Liver (tissue), 9 donors: Measurements from ENCODE around the gene ZFAND3. TPM values are rescaled to one million over a fixed set of nuclear protein-coding genes. Genes with fewer than 3 reads are reported as not detected.

Source experiments
- DNase-seq: peaks from one replicate; pipeline ENCODE4 v3.0.0-alpha.2; 2017; ENCODE audit warnings: low spot score
- H3K27ac ChIP-seq, 2 donors: one replicate each; pipeline ENCODE4 v1.7.0; 2013; ENCODE audit warnings: inconsistent platforms in 2 of 2, low read length in 2 of 2, control low read depth in 1 of 2, low read depth in 1 of 2, mild to moderate bottlenecking in 1 of 2
- H3K27me3 ChIP-seq, 4 donors: one replicate each; pipeline versions ENCODE4 v1.6.1 to v1.7.0; 2013; ENCODE audit warnings: low read length in 3 of 4, inconsistent platforms in 1 of 4, mild to moderate bottlenecking in 1 of 4, moderate library complexity in 1 of 4; ENCODE audit not compliant: control insufficient read depth in 4 of 4, insufficient read depth in 4 of 4
- H3K36me3 ChIP-seq, 4 donors: one replicate each; pipeline versions ENCODE4 v1.6.1 to v1.7.0; 2013; ENCODE audit warnings: low read length in 3 of 4, mild to moderate bottlenecking in 3 of 4, low read depth in 1 of 4, moderate library complexity in 1 of 4; ENCODE audit not compliant: control insufficient read depth in 4 of 4, insufficient read depth in 3 of 4
- H3K4me1 ChIP-seq, 4 donors: one replicate each; pipeline versions ENCODE4 v1.6.1 to v1.7.0; 2013; ENCODE audit warnings: low read length in 3 of 4, mild to moderate bottlenecking in 3 of 4, moderate library complexity in 1 of 4; ENCODE audit not compliant: control insufficient read depth in 4 of 4, insufficient read depth in 4 of 4
- H3K4me3 ChIP-seq, 3 donors: one replicate each; pipeline versions ENCODE4 v1.6.1 to v1.7.0; 2013; ENCODE audit warnings: low read length in 3 of 3, control low read depth in 1 of 3, low read depth in 1 of 3, mild to moderate bottlenecking in 1 of 3
- H3K9ac ChIP-seq, 2 donors: one replicate each; pipeline ENCODE4 v1.7.0; 2013; ENCODE audit warnings: low read length in 2 of 2, mild to moderate bottlenecking in 2 of 2, moderate library complexity in 2 of 2, control low read depth in 1 of 2, low read depth in 1 of 2
- H3K9me3 ChIP-seq, 4 donors: one replicate each; pipeline versions ENCODE4 v1.6.1 to v1.7.0; 2013; ENCODE audit warnings: low read length in 3 of 4; ENCODE audit not compliant: control insufficient read depth in 4 of 4
- EGR1 ChIP-seq, 2 donors: IDR thresholded peaks; 2 replicates each; pipeline ENCODE4 v1.6.1; 2016 to 2018; ENCODE audit warnings: antibody characterized with exemption in 2 of 2, low read depth in 2 of 2
- FOXA1 ChIP-seq: IDR thresholded peaks from 2 replicates; pipeline ENCODE4 v1.6.1; 2016; ENCODE audit warnings: antibody characterized with exemption
- FOXA2 ChIP-seq: IDR thresholded peaks from 2 replicates; pipeline ENCODE4 v1.6.1; 2016; ENCODE audit warnings: antibody characterized with exemption
- GABPA ChIP-seq, 2 donors: IDR thresholded peaks in 1 of 2; conservative IDR thresholded peaks in 1 of 2; 2 replicates each; pipeline ENCODE4 v1.6.1; 2016; ENCODE audit warnings: antibody characterized with exemption in 2 of 2, mild to moderate bottlenecking in 1 of 2, moderate library complexity in 1 of 2
- HNF4A ChIP-seq, 2 donors: conservative IDR thresholded peaks; 2 replicates each; pipeline ENCODE4 v1.6.1; 2016; ENCODE audit warnings: antibody characterized with exemption in 2 of 2, mild to moderate bottlenecking in 2 of 2
- HNF4G ChIP-seq: IDR thresholded peaks from 2 replicates; pipeline ENCODE4 v1.6.1; 2016; ENCODE audit warnings: antibody characterized with exemption
- JUND ChIP-seq, 2 donors: IDR thresholded peaks; 2 replicates each; pipeline ENCODE4 v1.6.1; 2016; ENCODE audit warnings: antibody characterized with exemption in 2 of 2
- RAD21 ChIP-seq, 2 donors: IDR thresholded peaks; 2 replicates each; pipeline ENCODE4 v1.6.1; 2016; ENCODE audit warnings: antibody characterized with exemption in 2 of 2, mild to moderate bottlenecking in 2 of 2
- RXRA ChIP-seq, 2 donors: IDR thresholded peaks; 2 replicates each; pipeline ENCODE4 v1.6.1; 2017 to 2018; ENCODE audit warnings: antibody characterized with exemption in 2 of 2, mild to moderate bottlenecking in 1 of 2
- SP1 ChIP-seq: IDR thresholded peaks from 2 replicates; pipeline ENCODE4 v1.6.1; 2018; ENCODE audit warnings: antibody characterized with exemption, mild to moderate bottlenecking
- YY1 ChIP-seq: IDR thresholded peaks from 2 replicates; pipeline ENCODE4 v1.6.1; 2016; ENCODE audit warnings: antibody characterized with exemption, mild to moderate bottlenecking
- WGBS: extraction: QIAGEN DNeasy Blood & Tissue Kit; methylation state at CpG from one replicate; pipeline ENCODE4 v1.1.7; 2013; 5-methylcytosine and 5-hydroxymethylcytosine counted together
- polyA plus RNA-seq, 2 donors: library from polyadenylated mRNA; stranded (reverse) in 1 of 2; unstranded in 1 of 2; fragments of 200-250 nt in 1 of 2; fragments of >200 nt in 1 of 2; fragmentation: Nextera tagmentation in 1 of 2; extraction: Ambion mirVana in 1 of 2; gene quantifications; one replicate each; pipeline versions ENCODE4 v1.2.1 to v1.2.3, GENCODE V29; 2013 to 2015
- total RNA-seq, 2 donors: library from RNA; depleted of rRNA; stranded (reverse); fragments of >200 nt; gene quantifications; one replicate each; pipeline ENCODE4 v1.2.3, GENCODE V29; 2014
- TF ChIP-seq, protein P1 (sequence below): IDR thresholded peaks from 2 replicates; pipeline ENCODE4 v1.6.1; 2016; ENCODE audit warnings: antibody characterized with exemption
- TF ChIP-seq, protein P2 (sequence below): IDR thresholded peaks from 2 replicates; pipeline ENCODE4 v1.6.1; 2016; ENCODE audit warnings: antibody characterized with exemption
- TF ChIP-seq, protein P3 (sequence below): fragments of 150-350 bp; IDR thresholded peaks from 2 replicates; pipeline ENCODE4 v1.5.1; 2017; ENCODE audit warnings: improper control_type of control experiment, low read depth, low read length; ENCODE audit not compliant: missing input control
- TF ChIP-seq, protein P4 (sequence below): IDR thresholded peaks from 2 replicates; pipeline ENCODE4 v1.6.1; 2016; ENCODE audit warnings: antibody characterized with exemption, mild to moderate bottlenecking
- donor health status: healthy.
- donor health status: healthy.
- donor health status: healthy.
- donor health status: healthy.
- donor health status: healthy.

Gene ZFAND3
- total and polyA plus RNA-seq, 4 donors, result 7.7 to 37.5 (median 23.1) TPM

DNA sequence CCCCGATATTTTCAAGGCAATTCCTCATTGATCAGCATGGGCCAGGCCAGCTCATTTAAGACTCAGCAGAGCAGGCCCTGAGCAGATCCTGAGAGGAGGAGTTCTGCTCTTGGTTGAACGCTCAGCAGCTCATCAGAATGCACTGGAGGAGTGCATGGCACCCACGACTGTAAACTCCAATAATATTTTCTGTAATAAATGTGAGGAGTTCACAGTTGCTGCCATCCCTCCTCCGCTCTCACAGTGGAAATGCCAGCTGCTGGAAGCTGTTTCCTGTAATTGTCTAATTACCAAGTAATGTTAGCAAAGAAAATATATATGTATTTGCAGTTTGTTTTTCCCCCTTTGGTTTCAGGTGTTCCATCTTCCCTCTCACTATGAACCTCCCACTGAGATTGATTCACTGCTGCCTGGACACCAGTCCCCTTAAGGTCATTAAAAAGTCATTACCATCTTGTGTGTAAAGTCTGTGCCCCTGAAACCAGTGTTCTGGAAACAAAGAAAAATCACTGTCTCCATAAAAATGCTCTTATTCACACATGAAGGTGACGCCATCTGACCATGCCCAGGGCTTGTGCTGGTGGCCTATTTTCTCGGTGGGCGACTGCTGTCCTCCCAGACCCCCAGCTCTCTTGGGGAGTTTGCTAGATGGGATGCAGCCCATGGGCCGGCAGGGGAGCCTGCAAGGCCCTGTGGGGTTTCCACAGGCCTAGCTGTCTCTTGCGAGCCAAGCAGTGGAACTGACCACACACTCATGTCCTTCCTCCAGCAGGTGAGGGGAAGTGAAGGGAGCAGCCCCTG is 374.2 kb downstream of the ZFAND3 start:
- Histone ChIP-seq H3K9me3 (no peaks in the 10 kb centered on the region), H3K27me3 (no peaks in the 10 kb centered on the region), H3K4me1 (no peaks in the 10 kb centered on the region), H3K27ac (no peak overlapping the region), H3K4me3 (no peak overlapping the region), H3K36me3 (no peaks in the 10 kb centered on the region), H3K9ac (no peak overlapping the region)
- TF ChIP-seq FOXA1, result no peak
- TF ChIP-seq EGR1 (IDR thresholded peaks at IDR 0.05; ENCODE audit: low read depth in 2 of 2), result no peak
- TF ChIP-seq HNF4A (conservative IDR thresholded peaks at IDR 0.05), result no peak
- TF ChIP-seq, protein P1, sequence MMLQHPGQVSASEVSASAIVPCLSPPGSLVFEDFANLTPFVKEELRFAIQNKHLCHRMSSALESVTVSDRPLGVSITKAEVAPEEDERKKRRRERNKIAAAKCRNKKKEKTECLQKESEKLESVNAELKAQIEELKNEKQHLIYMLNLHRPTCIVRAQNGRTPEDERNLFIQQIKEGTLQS, result no peak
- no peak for TF ChIP-seq RAD21 (IDR thresholded peaks at IDR 0.05)
- TF ChIP-seq RXRA (IDR thresholded peaks at IDR 0.05), result no peak
- TF ChIP-seq GABPA (IDR thresholded peaks at IDR 0.05 in 1 of 2, conservative IDR thresholded peaks at IDR 0.05 in 1 of 2), result no peak
- TF ChIP-seq, protein P2, sequence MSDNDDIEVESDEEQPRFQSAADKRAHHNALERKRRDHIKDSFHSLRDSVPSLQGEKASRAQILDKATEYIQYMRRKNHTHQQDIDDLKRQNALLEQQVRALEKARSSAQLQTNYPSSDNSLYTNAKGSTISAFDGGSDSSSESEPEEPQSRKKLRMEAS, result no peak
- no peak for TF ChIP-seq HNF4G
- no peak for DNase-seq
- 87% methylated on average over 9 of the region's 9 CpGs for WGBS

DNA sequence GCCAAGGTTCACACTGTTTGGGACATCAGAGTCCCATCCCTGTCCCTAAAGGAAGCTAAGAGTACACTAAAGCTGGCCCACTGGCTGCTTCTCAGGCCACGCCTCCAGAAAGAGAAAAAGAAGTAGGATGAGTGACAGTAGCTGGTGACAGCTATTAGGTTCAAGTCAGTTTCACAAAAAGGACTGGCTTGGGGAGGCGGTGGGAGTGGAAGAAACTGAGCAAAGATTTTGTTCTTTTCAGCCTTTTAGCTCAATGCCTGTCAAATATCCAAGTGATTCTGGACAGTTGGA is 374.7 kb downstream of the ZFAND3 start:
- Histone ChIP-seq H3K4me3 (no peak overlapping the region), H3K27me3 (no peaks in the 10 kb centered on the region), H3K4me1 (no peaks in the 10 kb centered on the region), H3K9me3 (no peaks in the 10 kb centered on the region), H3K9ac (no peak overlapping the region), H3K36me3 (no peaks in the 10 kb centered on the region), H3K27ac (no peak overlapping the region)
- WGBS, result 97% methylated on average over 2 of the region's 2 CpGs
- no peak for DNase-seq
- TF ChIP-seq HNF4G (no peak), SP1 (no peak)
- TF ChIP-seq, protein P3, sequence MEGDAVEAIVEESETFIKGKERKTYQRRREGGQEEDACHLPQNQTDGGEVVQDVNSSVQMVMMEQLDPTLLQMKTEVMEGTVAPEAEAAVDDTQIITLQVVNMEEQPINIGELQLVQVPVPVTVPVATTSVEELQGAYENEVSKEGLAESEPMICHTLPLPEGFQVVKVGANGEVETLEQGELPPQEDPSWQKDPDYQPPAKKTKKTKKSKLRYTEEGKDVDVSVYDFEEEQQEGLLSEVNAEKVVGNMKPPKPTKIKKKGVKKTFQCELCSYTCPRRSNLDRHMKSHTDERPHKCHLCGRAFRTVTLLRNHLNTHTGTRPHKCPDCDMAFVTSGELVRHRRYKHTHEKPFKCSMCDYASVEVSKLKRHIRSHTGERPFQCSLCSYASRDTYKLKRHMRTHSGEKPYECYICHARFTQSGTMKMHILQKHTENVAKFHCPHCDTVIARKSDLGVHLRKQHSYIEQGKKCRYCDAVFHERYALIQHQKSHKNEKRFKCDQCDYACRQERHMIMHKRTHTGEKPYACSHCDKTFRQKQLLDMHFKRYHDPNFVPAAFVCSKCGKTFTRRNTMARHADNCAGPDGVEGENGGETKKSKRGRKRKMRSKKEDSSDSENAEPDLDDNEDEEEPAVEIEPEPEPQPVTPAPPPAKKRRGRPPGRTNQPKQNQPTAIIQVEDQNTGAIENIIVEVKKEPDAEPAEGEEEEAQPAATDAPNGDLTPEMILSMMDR, result no peak

DNA sequence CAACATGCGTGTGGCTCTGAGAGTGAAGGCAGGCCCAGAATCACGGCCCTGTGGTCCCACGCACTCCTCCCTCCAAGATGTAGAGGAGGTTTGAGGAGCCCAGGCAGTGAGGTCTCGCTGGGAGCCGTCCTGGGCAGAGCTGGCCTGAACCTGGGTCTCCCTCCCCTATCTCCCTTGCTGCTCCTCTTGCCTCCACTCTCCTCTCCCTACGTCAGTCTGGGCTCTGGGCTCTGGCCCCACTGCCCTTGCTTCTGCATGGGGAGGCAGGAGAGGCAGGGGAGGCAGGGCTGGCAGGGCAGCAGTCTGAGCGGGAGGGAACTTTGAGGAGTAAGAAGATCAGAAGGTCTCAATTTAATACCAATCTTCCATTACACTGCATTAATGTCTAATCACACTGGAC is 375.1 kb downstream of the ZFAND3 start:
- TF ChIP-seq RXRA (IDR thresholded peaks at IDR 0.05) (no peak), JUND (IDR thresholded peaks at IDR 0.05) (no peak), SP1 (no peak), YY1 (no peak), GABPA (IDR thresholded peaks at IDR 0.05 in 1 of 2, conservative IDR thresholded peaks at IDR 0.05 in 1 of 2) (no peak), EGR1 (IDR thresholded peaks at IDR 0.05; ENCODE audit: low read depth in 2 of 2) (no peak), RAD21 (IDR thresholded peaks at IDR 0.05) (no peak), FOXA2 (no peak)
- TF ChIP-seq, protein P4, sequence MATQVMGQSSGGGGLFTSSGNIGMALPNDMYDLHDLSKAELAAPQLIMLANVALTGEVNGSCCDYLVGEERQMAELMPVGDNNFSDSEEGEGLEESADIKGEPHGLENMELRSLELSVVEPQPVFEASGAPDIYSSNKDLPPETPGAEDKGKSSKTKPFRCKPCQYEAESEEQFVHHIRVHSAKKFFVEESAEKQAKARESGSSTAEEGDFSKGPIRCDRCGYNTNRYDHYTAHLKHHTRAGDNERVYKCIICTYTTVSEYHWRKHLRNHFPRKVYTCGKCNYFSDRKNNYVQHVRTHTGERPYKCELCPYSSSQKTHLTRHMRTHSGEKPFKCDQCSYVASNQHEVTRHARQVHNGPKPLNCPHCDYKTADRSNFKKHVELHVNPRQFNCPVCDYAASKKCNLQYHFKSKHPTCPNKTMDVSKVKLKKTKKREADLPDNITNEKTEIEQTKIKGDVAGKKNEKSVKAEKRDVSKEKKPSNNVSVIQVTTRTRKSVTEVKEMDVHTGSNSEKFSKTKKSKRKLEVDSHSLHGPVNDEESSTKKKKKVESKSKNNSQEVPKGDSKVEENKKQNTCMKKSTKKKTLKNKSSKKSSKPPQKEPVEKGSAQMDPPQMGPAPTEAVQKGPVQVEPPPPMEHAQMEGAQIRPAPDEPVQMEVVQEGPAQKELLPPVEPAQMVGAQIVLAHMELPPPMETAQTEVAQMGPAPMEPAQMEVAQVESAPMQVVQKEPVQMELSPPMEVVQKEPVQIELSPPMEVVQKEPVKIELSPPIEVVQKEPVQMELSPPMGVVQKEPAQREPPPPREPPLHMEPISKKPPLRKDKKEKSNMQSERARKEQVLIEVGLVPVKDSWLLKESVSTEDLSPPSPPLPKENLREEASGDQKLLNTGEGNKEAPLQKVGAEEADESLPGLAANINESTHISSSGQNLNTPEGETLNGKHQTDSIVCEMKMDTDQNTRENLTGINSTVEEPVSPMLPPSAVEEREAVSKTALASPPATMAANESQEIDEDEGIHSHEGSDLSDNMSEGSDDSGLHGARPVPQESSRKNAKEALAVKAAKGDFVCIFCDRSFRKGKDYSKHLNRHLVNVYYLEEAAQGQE, result no peak
- TF ChIP-seq, protein P3, result no peak
- TF ChIP-seq, protein P1, result no peak
- H3K36me3 ChIP-seq, result no peaks in the 10 kb centered on the region
- no peak overlapping the region for H3K27ac ChIP-seq
- DNase-seq, result no peak
- no peaks in the 10 kb centered on the region for H3K9me3 ChIP-seq
- H3K4me1 ChIP-seq, result no peaks in the 10 kb centered on the region
- no peak overlapping the region for H3K4me3 ChIP-seq
- WGBS, result 97% methylated on average over 7 of the region's 7 CpGs
- no peaks in the 10 kb centered on the region for H3K27me3 ChIP-seq
- no peak overlapping the region for H3K9ac ChIP-seq
